RWPE2 (cell line): ENCODE measurements around the gene LGALS14.
A peak's percentile ranks its signal among the peaks of the same experiment; 100 is the strongest.
"Not testable (repeated sequence)": the region's sequence is repeated elsewhere in the genome, so short reads cannot be mapped to it uniquely, and the experiment has no call there.

Experiments used
- ATAC-seq: fragments of 200-7000 bp; cut with Tn5 transposase; 3 replicates; pipeline ENCODE4 v1.9.1; 2021; ENCODE audit warnings: low read depth
- DNase-seq: peaks from one replicate; pipeline ENCODE4 v3.0.0-alpha.2; 2020; ENCODE audit warnings: low spot score
- H3K27ac ChIP-seq: fragments of 450-650 bp; 2 replicates; pipeline ENCODE4 v1.5.1; 2017; ENCODE audit warnings: mild to moderate bottlenecking; ENCODE audit not compliant: poor library complexity, severe bottlenecking
- H3K27me3 ChIP-seq: fragments of 250-450 bp; sonication (Bioruptor Pico); 2 replicates; pipeline ENCODE4 v1.5.1; 2021; ENCODE audit warnings: mild to moderate bottlenecking, moderate library complexity; ENCODE audit not compliant: insufficient read depth, poor library complexity, severe bottlenecking
- H3K36me3 ChIP-seq: fragments of 250-450 bp; sonication (Bioruptor Pico); 2 replicates; pipeline ENCODE4 v1.5.1; 2020; ENCODE audit warnings: low read depth, mild to moderate bottlenecking, moderate library complexity
- H3K4me1 ChIP-seq: fragments of 250-450 bp; sonication (Bioruptor Pico); 2 replicates; pipeline ENCODE4 v1.5.1; 2021; ENCODE audit warnings: mild to moderate bottlenecking, moderate library complexity; ENCODE audit not compliant: insufficient read depth, poor library complexity, severe bottlenecking
- H3K4me3 ChIP-seq: fragments of 250-450 bp; sonication (Bioruptor Pico); 2 replicates; pipeline ENCODE4 v1.5.1; 2021; ENCODE audit warnings: mild to moderate bottlenecking, moderate library complexity; ENCODE audit not compliant: severe bottlenecking
- H3K9me3 ChIP-seq: fragments of 250-450 bp; sonication (Bioruptor Pico); 2 replicates; pipeline ENCODE4 v1.5.1; 2021; ENCODE audit warnings: mild to moderate bottlenecking, moderate library complexity; ENCODE audit not compliant: severe bottlenecking
- CTCF ChIP-seq: fragments of 450-650 bp; IDR thresholded peaks from one replicate; pipeline ENCODE4 v1.5.1; 2017; ENCODE audit warnings: mild to moderate bottlenecking, moderate library complexity; ENCODE audit not compliant: poor library complexity, severe bottlenecking

LGALS14 gene

GRCh38 chr19:39670998-39671397 is 33.3 kb upstream of the LGALS14 start:
- Histone ChIP-seq H3K36me3 (no peaks in the 10 kb centered on the region), H3K9me3 (no peaks in the 10 kb centered on the region), H3K4me3 (no peak overlapping the region), H3K4me1 (no peaks in the 10 kb centered on the region), H3K27me3 (no peaks in the 10 kb centered on the region), H3K27ac (no peak overlapping the region)
- ATAC-seq = no peak
- TF ChIP-seq CTCF = no peak
- DNase-seq = no peak

- Histone ChIP-seq H3K4me3 (no peak overlapping the region), H3K36me3 (no peaks in the 10 kb centered on the region), H3K9me3 (no peaks in the 10 kb centered on the region), H3K4me1 (no peaks in the 10 kb centered on the region), H3K27me3 (no peaks in the 10 kb centered on the region), H3K27ac (no peak overlapping the region)
- DNase-seq = no peak
- TF ChIP-seq CTCF = peak; percentile 65
- peak; percentile 73 for ATAC-seq
Observed at GRCh38 chr19:39671739-39672363, 32.4 kb upstream of the LGALS14 start.

GRCh38 chr19:39672473-39672872 is 31.8 kb upstream of the LGALS14 start:
- Histone ChIP-seq H3K27me3 (no peaks in the 10 kb centered on the region), H3K27ac (no peak overlapping the region), H3K4me3 (no peak overlapping the region), H3K9me3 (no peaks in the 10 kb centered on the region), H3K4me1 (no peaks in the 10 kb centered on the region), H3K36me3 (no peaks in the 10 kb centered on the region)
- DNase-seq = no peak
- no peak for ATAC-seq
- TF ChIP-seq CTCF = no peak

GRCh38 chr19:39673862-39674261 is 30.4 kb upstream of the LGALS14 start:
- not testable (repeated sequence) for H3K9me3 ChIP-seq, H3K27me3 ChIP-seq, ATAC-seq, H3K27ac ChIP-seq, H3K36me3 ChIP-seq, DNase-seq, H3K4me1 ChIP-seq, H3K4me3 ChIP-seq

- Histone ChIP-seq H3K27ac (no peak overlapping the region), H3K4me1 (no peaks in the 10 kb centered on the region), H3K9me3 (no peaks in the 10 kb centered on the region), H3K4me3 (no peak overlapping the region), H3K36me3 (no peaks in the 10 kb centered on the region), H3K27me3 (no peaks in the 10 kb centered on the region)
- no peak for TF ChIP-seq CTCF
- no peak for DNase-seq
- ATAC-seq = no peak
Observed at GRCh38 chr19:39676004-39676403, 28.3 kb upstream of the LGALS14 start.
